ENCODE results near the gene SNAPC1.
A peak's percentile ranks its signal among the peaks of the same experiment; 100 is the strongest.

The SNAPC1 gene

DNA sequence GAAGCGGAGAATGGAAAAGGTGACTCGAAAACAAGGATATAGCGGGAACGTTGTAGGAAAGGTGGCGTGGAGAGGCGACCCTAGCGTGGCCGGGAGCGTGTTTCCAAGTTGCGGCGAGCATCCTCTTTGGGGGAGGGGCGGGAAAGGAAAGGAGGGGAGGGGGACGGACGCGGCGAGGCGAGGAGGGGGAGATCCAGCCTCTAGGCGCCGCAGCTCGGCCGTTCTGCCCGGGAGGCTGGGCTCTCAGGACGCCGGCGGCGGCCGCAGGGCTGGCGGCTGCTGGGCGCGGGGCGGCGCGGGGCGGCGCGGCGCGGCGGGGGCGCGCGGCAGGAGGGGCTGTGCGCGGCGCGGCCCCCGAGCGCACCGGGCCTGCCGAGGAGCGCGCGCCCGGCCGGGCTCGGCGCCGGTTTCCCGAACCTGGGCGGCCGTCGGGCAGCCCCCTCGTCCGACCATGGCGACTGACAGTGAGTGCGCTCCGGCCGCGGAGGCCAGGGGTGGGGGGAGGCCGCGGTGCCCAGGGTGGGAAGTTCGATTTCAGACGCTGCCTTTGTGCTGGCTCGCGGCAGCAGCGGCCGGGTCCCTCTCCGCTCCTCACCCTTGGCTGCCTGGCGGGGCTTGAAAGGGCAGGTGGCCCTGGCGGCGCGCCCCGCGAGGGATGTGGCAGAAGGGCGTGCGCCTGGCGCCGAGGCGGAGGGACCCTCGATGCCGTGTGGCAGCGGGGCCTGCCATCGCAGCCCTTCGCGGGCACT, 50.3 kb downstream of the SNAPC1 start, which contains the start of gene SYT16:
Gene SYT16 (plus strand): TSS at position 357 of the 749 bp plus-strand sequence.
- DNase-seq (ENCODE audit: low read depth), result no peak

DNA sequence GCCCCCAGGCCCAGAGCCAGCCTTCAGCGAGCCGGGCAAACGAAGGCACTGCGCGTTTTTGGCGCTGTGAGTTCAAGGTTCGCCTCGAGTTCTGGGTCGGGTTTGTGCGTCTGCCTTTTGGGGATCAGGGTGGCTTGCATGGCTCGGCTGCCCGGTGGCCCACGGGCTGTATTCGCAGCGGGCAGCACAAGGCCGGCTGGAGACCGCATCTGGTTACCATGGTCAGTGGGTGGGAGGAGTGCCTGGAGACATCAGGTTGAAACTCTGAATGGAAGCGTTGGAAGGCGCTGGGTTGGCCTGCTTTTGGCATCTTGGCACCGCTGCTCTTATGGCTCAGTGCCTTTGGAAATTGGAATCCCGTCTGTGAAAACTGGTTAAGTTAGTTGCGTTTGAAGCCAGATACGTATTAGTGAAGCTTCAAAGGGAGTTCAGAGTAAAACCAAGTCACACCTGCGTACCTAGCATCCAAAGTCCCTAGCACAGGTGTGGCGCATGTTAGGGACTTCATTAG, 50.9 kb downstream of the SNAPC1 start:
- no peak for DNase-seq (ENCODE audit: low read depth)

DNA sequence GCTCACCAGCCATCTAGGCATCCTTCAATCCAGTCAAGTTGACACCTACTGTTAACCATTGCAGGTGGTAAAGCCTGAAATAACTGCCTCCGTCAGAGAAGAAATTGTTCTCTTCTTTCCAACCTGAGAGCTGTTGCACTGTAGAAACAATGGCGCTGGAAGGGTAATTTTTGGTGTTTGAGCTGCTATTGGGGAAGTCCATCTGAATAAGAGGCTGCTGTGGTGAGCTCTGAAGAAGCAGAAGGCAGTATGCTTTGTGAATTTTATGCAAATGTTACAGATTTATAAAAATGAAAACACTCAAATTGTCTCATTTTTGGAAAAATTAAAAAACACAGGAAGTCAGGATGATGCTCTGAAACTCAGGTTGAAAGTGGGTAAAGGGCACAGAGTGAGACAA, 60.2 kb downstream of the SNAPC1 start:
- DNase-seq (ENCODE audit: low read depth), result no peak

DNA sequence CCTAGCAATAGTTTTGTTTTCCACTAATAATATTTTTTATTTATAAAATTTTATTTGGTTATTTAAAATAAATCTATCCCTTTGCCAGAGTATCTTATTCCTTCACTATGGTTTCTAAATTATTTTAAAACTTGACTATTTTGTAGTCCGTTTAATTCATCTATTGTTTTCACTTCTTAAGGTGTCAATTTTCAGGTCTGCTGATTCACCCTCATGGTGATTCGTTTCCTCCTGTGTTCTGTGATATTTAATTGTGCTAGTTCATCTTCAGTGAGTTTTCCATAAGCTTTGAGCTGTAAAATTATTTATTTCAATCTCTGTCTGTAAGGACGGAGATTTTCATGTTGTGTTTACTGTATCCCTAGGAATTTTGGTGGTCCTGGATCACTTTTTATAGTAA, 70.6 kb downstream of the SNAPC1 start:
- no peak for DNase-seq (ENCODE audit: low read depth)

DNA sequence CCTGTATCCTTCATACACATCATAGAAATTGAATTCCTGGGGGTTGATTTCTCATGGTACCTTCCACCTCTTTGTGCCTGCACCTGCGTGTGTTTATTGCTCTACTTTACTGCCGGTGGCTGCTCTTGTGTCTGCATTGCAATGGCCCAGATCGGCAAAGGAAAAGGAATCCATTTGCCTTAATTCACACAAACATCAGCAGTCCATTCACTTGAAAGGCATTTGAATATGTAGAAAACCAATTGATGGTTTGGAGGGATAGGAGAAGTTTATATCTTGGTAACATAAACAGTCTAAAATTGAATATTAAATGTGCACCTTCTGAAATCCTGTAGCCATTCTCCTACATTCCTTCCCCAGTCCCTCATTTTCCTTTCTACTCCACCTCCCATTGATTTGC, 74.0 kb downstream of the SNAPC1 start:
- no peak for DNase-seq (ENCODE audit: low read depth)

GRCh38 chr14:61836807-61837206, 74.6 kb downstream of the SNAPC1 start:
- no peak for DNase-seq (ENCODE audit: low read depth)

GRCh38 chr14:61837336-61838229, 75.4 kb downstream of the SNAPC1 start:
- peak; percentile 51 for DNase-seq (ENCODE audit: low read depth)

- DNase-seq (ENCODE audit: low read depth), result no peak
Observed at GRCh38 chr14:61838661-61839245, 76.5 kb downstream of the SNAPC1 start.

DNA sequence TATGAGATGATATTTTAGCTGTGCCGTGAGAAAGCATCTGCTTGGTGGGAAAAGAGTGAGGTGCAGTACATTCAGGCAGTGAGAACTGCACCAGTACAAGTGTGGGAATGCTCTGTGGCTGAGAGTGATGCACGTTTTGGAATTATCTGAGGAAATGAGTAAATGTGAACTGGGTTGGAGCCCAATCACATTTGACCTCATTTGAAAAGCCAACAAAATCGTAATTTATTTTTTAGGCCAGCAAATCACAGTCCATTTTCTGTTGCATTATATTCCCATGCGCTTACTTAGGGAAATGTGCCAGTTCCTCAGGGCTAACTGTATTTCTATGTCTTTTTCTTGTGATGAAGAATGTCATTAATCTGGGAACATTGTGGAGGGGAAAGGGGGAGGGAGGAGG, 77.3 kb downstream of the SNAPC1 start:
- DNase-seq (ENCODE audit: low read depth), result no peak

DNA sequence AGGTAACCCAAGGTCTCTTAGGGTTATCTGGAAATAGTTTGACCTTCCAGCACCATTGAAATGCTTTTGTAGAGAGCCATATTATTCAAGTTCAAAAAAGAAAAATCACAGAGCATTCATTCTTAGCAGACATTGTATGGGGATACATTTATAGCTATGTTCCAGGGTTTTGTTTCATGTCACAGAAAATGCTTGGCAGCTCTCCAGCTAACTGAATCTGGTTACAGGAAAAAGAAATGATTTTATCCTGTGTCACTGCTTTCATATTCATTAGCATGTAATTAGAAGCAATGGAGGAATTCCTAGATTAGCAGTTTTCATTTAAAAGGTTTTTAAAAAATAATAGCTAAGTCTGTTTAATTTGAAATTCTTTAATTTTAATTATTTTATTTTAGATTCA, 78.9 kb downstream of the SNAPC1 start:
- no peak for DNase-seq (ENCODE audit: low read depth)

Measured in activated gamma-delta T cell treated with anti-CD3 and anti-CD28 coated beads, Interleukin-2, amount 50 U/mL, for 16 hours (primary cell).